K562 (cell line): ENCODE data around the gene ENOX2.

ENCODE experiments used
- EZH2 ChIP-seq: IDR thresholded peaks from 2 replicates; pipeline ENCODE4 v1.6.1; 2012; ENCODE audit warnings: low read depth, mild to moderate bottlenecking, inconsistent platforms, low read length, borderline replicate concordance
- HCFC1 ChIP-seq: IDR thresholded peaks from 2 replicates; pipeline ENCODE4 v1.6.1; 2012; ENCODE audit warnings: low read depth, low read length, improper control_type of control experiment
- PATZ1 ChIP-seq: fragments of 250-450 bp; sonication (Bioruptor Pico); IDR thresholded peaks from 2 replicates; pipeline ENCODE4 v1.5.0; 2020; ENCODE audit warnings: mild to moderate bottlenecking, borderline replicate concordance
- PRPF4 ChIP-seq: fragments of 200-400 bp; formaldehyde crosslinking; IDR thresholded peaks from one replicate; pipeline ENCODE4 v1.6.1; 2017; ENCODE audit warnings: low read length, low read depth, mild to moderate bottlenecking; ENCODE audit not compliant: insufficient read depth, poor library complexity, severe bottlenecking
- RFX5 ChIP-seq: IDR thresholded peaks from 2 replicates; pipeline ENCODE4 v1.6.1; 2011; ENCODE audit warnings: low read depth, mild to moderate bottlenecking, improper control_type of control experiment, low read length
- TAF1 ChIP-seq: IDR thresholded peaks from 2 replicates; pipeline ENCODE4 v1.6.1; 2011; ENCODE audit warnings: mild to moderate bottlenecking, low read length, moderate library complexity; ENCODE audit not compliant: insufficient read depth, control insufficient read depth, severe bottlenecking; ENCODE audit errors: extremely low read depth
- TEAD4 ChIP-seq, 2 experiments: sonication (generic) in 1 of 2; formaldehyde crosslinking in 1 of 2; IDR thresholded peaks; 2 replicates each; pipeline versions ENCODE4 v1.6.1 to v1.8.0; 2012 to 2022; ENCODE audit warnings: borderline replicate concordance in 1 of 2, inconsistent platforms in 1 of 2, low read length in 1 of 2, mild to moderate bottlenecking in 1 of 2, missing genetic modification reagents in 1 of 2
- ZFX ChIP-seq: sonication (generic); formaldehyde crosslinking; IDR thresholded peaks from 2 replicates; pipeline ENCODE4 v1.8.0; 2022; ENCODE audit warnings: mild to moderate bottlenecking, missing genetic modification reagents, moderate library complexity
- ZNF239 ChIP-seq: fragments of 250-450 bp; sonication (Bioruptor Pico); IDR thresholded peaks from 2 replicates; pipeline ENCODE4 v1.4.0; 2020; ENCODE audit warnings: mild to moderate bottlenecking
- TF ChIP-seq, protein P1 (sequence below): IDR thresholded peaks from 3 replicates; pipeline ENCODE4 v1.6.1; 2011; ENCODE audit warnings: borderline replicate concordance, mild to moderate bottlenecking, moderate library complexity; ENCODE audit not compliant: insufficient read length; ENCODE audit errors: extremely low read depth

DNA sequence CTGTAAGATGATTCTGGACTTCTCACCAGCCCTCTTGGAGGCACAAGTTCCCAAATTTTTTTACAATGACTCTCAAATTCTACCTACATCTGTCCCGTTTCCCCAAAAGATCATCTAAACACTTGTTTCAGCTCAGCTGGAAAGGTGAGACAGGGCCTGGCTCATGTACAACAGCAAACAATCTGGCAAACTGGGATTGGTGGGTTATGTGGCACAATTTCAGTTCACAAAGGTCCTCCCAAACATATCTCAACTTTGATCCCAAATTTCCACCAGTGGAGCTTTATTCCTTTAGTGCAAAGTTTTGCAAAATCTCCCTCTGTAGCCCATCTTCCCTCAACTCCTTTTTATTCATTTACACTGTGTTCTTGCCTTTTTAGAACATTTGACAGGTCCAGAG is 207.1 kb downstream of the ENOX2 start:
- TF ChIP-seq ZNF239 (CRISPR knock-in tag): no peak
- TF ChIP-seq, protein P1, sequence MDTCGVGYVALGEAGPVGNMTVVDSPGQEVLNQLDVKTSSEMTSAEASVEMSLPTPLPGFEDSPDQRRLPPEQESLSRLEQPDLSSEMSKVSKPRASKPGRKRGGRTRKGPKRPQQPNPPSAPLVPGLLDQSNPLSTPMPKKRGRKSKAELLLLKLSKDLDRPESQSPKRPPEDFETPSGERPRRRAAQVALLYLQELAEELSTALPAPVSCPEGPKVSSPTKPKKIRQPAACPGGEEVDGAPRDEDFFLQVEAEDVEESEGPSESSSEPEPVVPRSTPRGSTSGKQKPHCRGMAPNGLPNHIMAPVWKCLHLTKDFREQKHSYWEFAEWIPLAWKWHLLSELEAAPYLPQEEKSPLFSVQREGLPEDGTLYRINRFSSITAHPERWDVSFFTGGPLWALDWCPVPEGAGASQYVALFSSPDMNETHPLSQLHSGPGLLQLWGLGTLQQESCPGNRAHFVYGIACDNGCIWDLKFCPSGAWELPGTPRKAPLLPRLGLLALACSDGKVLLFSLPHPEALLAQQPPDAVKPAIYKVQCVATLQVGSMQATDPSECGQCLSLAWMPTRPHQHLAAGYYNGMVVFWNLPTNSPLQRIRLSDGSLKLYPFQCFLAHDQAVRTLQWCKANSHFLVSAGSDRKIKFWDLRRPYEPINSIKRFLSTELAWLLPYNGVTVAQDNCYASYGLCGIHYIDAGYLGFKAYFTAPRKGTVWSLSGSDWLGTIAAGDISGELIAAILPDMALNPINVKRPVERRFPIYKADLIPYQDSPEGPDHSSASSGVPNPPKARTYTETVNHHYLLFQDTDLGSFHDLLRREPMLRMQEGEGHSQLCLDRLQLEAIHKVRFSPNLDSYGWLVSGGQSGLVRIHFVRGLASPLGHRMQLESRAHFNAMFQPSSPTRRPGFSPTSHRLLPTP: no peak
- TF ChIP-seq PRPF4: no peak
- TF ChIP-seq ZFX (CRISPR knock-in tag): no peak
- no peak for TF ChIP-seq RFX5
- TF ChIP-seq PATZ1 (CRISPR knock-in tag): no peak
- TF ChIP-seq TEAD4 (IDR thresholded peaks at IDR 0.05; ENCODE audit: low read length): no peak
- no peak for TF ChIP-seq TEAD4 (CRISPR knock-in tag; IDR thresholded peaks at IDR 0.05; ENCODE audit: borderline replicate concordance)
- no peak for TF ChIP-seq EZH2
- TF ChIP-seq HCFC1: no peak
- no peak for TF ChIP-seq TAF1
